K562 (cell line): Measurements from ENCODE around the gene SETD7. TPM values are rescaled to one million over a fixed set of nuclear protein-coding genes. Genes with fewer than 3 reads are reported as not detected.

Experiments used
- ATAC-seq: fragments of 200-7000 bp; cut with Tn5 transposase; 3 replicates; pipeline ENCODE4 v1.9.1; 2020; ENCODE audit warnings: moderate library complexity
- BruUV-seq: library from RNA; stranded (reverse); fragments of 400-500 nt; replicated peaks from 2 replicates; lab custom pipeline; 2021; lab: Mats Ljungman, UMichigan
- CTCF ChIA-PET: fragments of 300-600 bp; formaldehyde crosslinking; extraction: SDS; loops from one replicate; lab custom pipeline; 2021; ENCODE audit warnings: low intra/inter-chr PET ratio; lab: Yijun Ruan, JAX
- POLR2A ChIA-PET: fragments of 300-600, 350-650 bp; sonication (Branson Sonifier 250); formaldehyde crosslinking; extraction: SDS; loops from one replicate; lab custom pipeline; 2021; ENCODE audit warnings: antibody characterized with exemption, inconsistent platforms; lab: Yijun Ruan, JAX
- DNase-seq, 4 experiments: peaks; one replicate each; pipeline versions ENCODE4 v3.0.0 to v3.0.0-alpha.2; 2011 to 2018; ENCODE audit warnings: low spot score in 3 of 4, mixed read lengths in 3 of 4; ENCODE audit errors: extremely low read depth in 1 of 4
- FAIRE-seq: peaks from 2 replicates; lab custom pipeline; 2011; peaks lifted over from hg19 to GRCh38; lab: Jason Lieb, UNC
- H2AFZ ChIP-seq: 2 replicates; pipeline ENCODE4 v1.6.0; 2011; ENCODE audit warnings: low read depth, low read length, control low read depth, inconsistent platforms
- H3K27ac ChIP-seq: fragments of 200-600 bp; 3 replicates; pipeline ENCODE4 v1.8.0; 2011; ENCODE audit warnings: low read depth, mild to moderate bottlenecking, control low read depth, inconsistent platforms, low read length, moderate library complexity, mixed read lengths; ENCODE audit errors: extremely low read depth
- H3K27me3 ChIP-seq, 2 experiments: fragments of 300-600 bp in 1 of 2; 2 replicates in 1 of 2; 3 replicates in 1 of 2; pipeline versions ENCODE4 v1.6.0 to v1.8.0; 2011; ENCODE audit warnings: inconsistent platforms in 2 of 2, low read length in 2 of 2, mild to moderate bottlenecking in 1 of 2, mixed read lengths in 1 of 2, moderate library complexity in 1 of 2; ENCODE audit not compliant: control insufficient read depth in 2 of 2, insufficient read depth in 2 of 2
- H3K36me3 ChIP-seq: fragments of 300-600 bp; 3 replicates; pipeline ENCODE4 v1.8.0; 2011; ENCODE audit warnings: mild to moderate bottlenecking, low read length, inconsistent platforms; ENCODE audit not compliant: control insufficient read depth, insufficient read depth
- H3K4me1 ChIP-seq, 2 experiments: fragments of 200-600 bp in 1 of 2; replicated peaks in 1 of 2; 2 replicates in 1 of 2; 3 replicates in 1 of 2; pipeline versions ENCODE4 v1.5.1 to v1.8.0; 2011; ENCODE audit warnings: inconsistent platforms in 2 of 2, low read length in 2 of 2, mild to moderate bottlenecking in 1 of 2, mixed read lengths in 1 of 2, moderate library complexity in 1 of 2; ENCODE audit not compliant: control insufficient read depth in 2 of 2, insufficient read depth in 2 of 2
- H3K4me2 ChIP-seq: 2 replicates; pipeline ENCODE4 v1.6.1; 2011; ENCODE audit warnings: low read length, control low read depth, inconsistent platforms, mixed read lengths; ENCODE audit not compliant: insufficient read depth
- H3K4me3 ChIP-seq: fragments of 200-600 bp; sonication (generic), shearing (Covaris generic); 2 replicates; pipeline ENCODE4 v1.5.1; 2016; ENCODE audit warnings: control low read depth, inconsistent platforms
- H3K79me2 ChIP-seq: fragments of 200-600 bp; 3 replicates; pipeline ENCODE4 v1.8.0; 2011; ENCODE audit warnings: low read length, inconsistent platforms; ENCODE audit not compliant: control insufficient read depth, insufficient read depth
- H3K9ac ChIP-seq, 2 experiments: 2 replicates each; pipeline versions ENCODE4 v1.6.0 to v1.6.1; 2011; ENCODE audit warnings: low read depth in 2 of 2, low read length in 2 of 2, control low read depth in 1 of 2, inconsistent platforms in 1 of 2, mild to moderate bottlenecking in 1 of 2, mixed read lengths in 1 of 2; ENCODE audit not compliant: insufficient read depth in 1 of 2
- H3K9me1 ChIP-seq: one replicate; pipeline ENCODE4 v1.6.0; 2011; ENCODE audit warnings: inconsistent platforms, mild to moderate bottlenecking, low read length, moderate library complexity; ENCODE audit not compliant: control insufficient read depth, insufficient read depth
- H3K9me3 ChIP-seq: replicated peaks from 2 replicates; pipeline ENCODE4 v1.5.1; 2011; ENCODE audit warnings: low read depth, low read length, inconsistent platforms; ENCODE audit not compliant: control insufficient read depth, insufficient read depth
- H4K20me1 ChIP-seq: replicated peaks from 2 replicates; pipeline ENCODE4 v1.6.1; 2011; ENCODE audit warnings: low read length, inconsistent platforms, mixed read lengths; ENCODE audit not compliant: control insufficient read depth, insufficient read depth
- CLOCK ChIP-seq: fragments of 250-450 bp; sonication (Bioruptor Pico); IDR thresholded peaks from 2 replicates; pipeline ENCODE4 v1.4.0; 2020; ENCODE audit warnings: mild to moderate bottlenecking, moderate library complexity, borderline replicate concordance
- CXXC5 ChIP-seq: fragments of 250-450 bp; sonication (Bioruptor Pico); IDR thresholded peaks from 2 replicates; pipeline ENCODE4 v1.8.0; 2022; ENCODE audit warnings: inconsistent platforms, mild to moderate bottlenecking, moderate library complexity
- HDAC1 ChIP-seq, 2 experiments: fragments of 450-650 bp; IDR thresholded peaks; 2 replicates each; pipeline ENCODE4 v1.6.1; 2016 to 2017; ENCODE audit warnings: inconsistent platforms in 1 of 2, mild to moderate bottlenecking in 1 of 2, moderate library complexity in 1 of 2
- IRF2 ChIP-seq: sonication (generic); formaldehyde crosslinking; IDR thresholded peaks from 2 replicates; pipeline ENCODE4 v1.8.1; 2022; ENCODE audit warnings: mild to moderate bottlenecking, missing genetic modification reagents
- MED1 ChIP-seq: sonication (generic); formaldehyde crosslinking; IDR thresholded peaks from 2 replicates; pipeline ENCODE4 v1.8.1; 2023; ENCODE audit warnings: missing genetic modification reagents, borderline replicate concordance
- NFIX ChIP-seq: fragments of 250-450 bp; sonication (Bioruptor Pico); IDR thresholded peaks from 2 replicates; pipeline ENCODE4 v1.4.0; 2020; ENCODE audit warnings: low read depth, mild to moderate bottlenecking, moderate library complexity
- SOX6 ChIP-seq: fragments of 450-650 bp; IDR thresholded peaks from 2 replicates; pipeline ENCODE4 v1.6.1; 2014; ENCODE audit warnings: mild to moderate bottlenecking
- SRF ChIP-seq, 2 experiments: fragments of 250-450, 450-650 bp in 1 of 2; sonication (Bioruptor Pico) in 1 of 2; sonication (generic) in 1 of 2; formaldehyde crosslinking; IDR thresholded peaks; 2 replicates each; pipeline versions ENCODE4 v1.5.0 to v1.5.1; 2020 to 2022; ENCODE audit warnings: mild to moderate bottlenecking in 1 of 2, missing genetic modification reagents in 1 of 2
- ZFP30 ChIP-seq: fragments of 250-450 bp; sonication (Bioruptor Pico); IDR thresholded peaks from 2 replicates; pipeline ENCODE4 v1.8.0; 2022; ENCODE audit warnings: moderate library complexity, mild to moderate bottlenecking, inconsistent platforms, borderline replicate concordance
- ZNF280A ChIP-seq: fragments of 450-650 bp; IDR thresholded peaks from 2 replicates; pipeline ENCODE4 v1.6.1; 2018; ENCODE audit warnings: mild to moderate bottlenecking, low read depth; ENCODE audit not compliant: partially characterized antibody
- ZNF282 ChIP-seq: sonication (generic); formaldehyde crosslinking; IDR thresholded peaks from 2 replicates; pipeline ENCODE4 v1.8.1; 2023; ENCODE audit warnings: missing genetic modification reagents
- ZNF740 ChIP-seq, 3 experiments: fragments of 200-800 bp in 1 of 3; sonication (Bioruptor generic) in 1 of 3; sonication (generic) in 1 of 3; formaldehyde crosslinking in 1 of 3; IDR thresholded peaks; 2 replicates each; pipeline versions ENCODE4 v1.6.1 to v1.8.0; 2016 to 2022; ENCODE audit warnings: mild to moderate bottlenecking in 2 of 3, missing compliant biosample characterization in 2 of 3, missing genetic modification characterization in 2 of 3, missing genetic modification reagents in 1 of 3
- WGBS: fragments of 100-300 bp; shearing (Covaris generic); methylation state at CpG from one replicate; pipeline ENCODE4 v1.1.6; 2016; ENCODE audit warnings: low coverage, mixed read lengths; ENCODE audit not compliant: insufficient coverage; ENCODE audit errors: missing lambda C conversion rate; 5-methylcytosine and 5-hydroxymethylcytosine counted together
- in situ Hi-C: fragments of 300-500 bp; cut with MboI; formaldehyde crosslinking; loops from 4 replicates; pipeline ENCODE4 v1.15.0; 2018; ENCODE audit warnings: inconsistent platforms, mixed read lengths
- intact Hi-C: fragments of 100-400 bp; cut with micrococcal nuclease; formaldehyde crosslinking; loops from 2 replicates; pipeline ENCODE4 v1.14.2; 2022
- polyA plus RNA-seq, 8 experiments: library from polyadenylated mRNA; depleted of rRNA in 4 of 8; stranded (reverse) in 5 of 8; unstranded in 3 of 8; fragments of >200 nt; fragmentation: Nextera tagmentation in 2 of 8; fragmentation: Illumina TruSeq in 1 of 8; extraction: Ambion mirVana in 2 of 8; extraction: Trizol in 1 of 8; gene quantifications; 2 replicates each; pipeline versions ENCODE4 v1.2.1 to v1.2.3, GENCODE V29; 2011 to 2014; ENCODE audit warnings: inconsistent platforms in 1 of 8, missing spikeins in 1 of 8
- total RNA-seq, 7 experiments: library from RNA; depleted of rRNA in 6 of 7; stranded (reverse); fragments of >200 nt in 6 of 7; fragmentation: Illumina TruSeq in 2 of 7; extraction: Trizol in 2 of 7; gene quantifications; 2 replicates each; pipeline versions ENCODE4 v1.2.1 to v1.2.3, GENCODE V29; 2011 to 2021; ENCODE audit warnings: low replicate concordance in 1 of 7

The SETD7 gene
- total and polyA plus RNA-seq, 9 of the 15 experiments (the other 6 are each of a cell fraction or from before 2014, with no cell fraction given), result 0.37 to 2.4 (median 1.7) TPM

- Histone ChIP-seq H3K9me1 (no peaks in the 10 kb centered on the region), H3K9ac (no peak overlapping the region), H3K4me3 (no peak overlapping the region), H3K27me3 (peaks cover 36 to 46% of the 10 kb centered on the region in 2 experiments), H3K27ac (no peak overlapping the region), H3K4me1 (peaks cover 6 to 23% of the 10 kb centered on the region in 2 experiments; a peak in 3 of 5 replicates), H3K4me2 (no peak overlapping the region), H2AFZ (no peak overlapping the region), H3K9me3 (no peaks in the 10 kb centered on the region), H4K20me1 (0 out of 2 replicates have a peak, but pooled peaks cover 2% of the 10 kb centered on the region), H3K79me2 (no peaks in the 10 kb centered on the region), H3K36me3 (no peaks in the 10 kb centered on the region)
- in situ Hi-C loops (no loop called here), intact Hi-C loops (no loop called here)
- WGBS, result 37% methylated on average over 1 of the region's 1 CpG
- FAIRE-seq (peak; percentile 58), ATAC-seq (no peak), DNase-seq (no peak)
- ChIA-PET CTCF (no interaction called here), POLR2A (interaction anchor here (0.6 kb wide), 1 partner anchor 377 kb away, joined by 3 read pairs; no protein-coding TSS in a partner anchor)
- BruUV-seq, result TSS peak; percentile 46
- TF ChIP-seq ZFP30 (CRISPR knock-in tag) (no peak), MED1 (CRISPR knock-in tag) (no peak), SRF (CRISPR knock-in tag; IDR thresholded peaks at IDR 0.05) (no peak), CLOCK (CRISPR knock-in tag) (no peak), CXXC5 (no peak), NFIX (CRISPR knock-in tag) (no peak), ZNF740 (CRISPR knock-in tag; IDR thresholded peaks at IDR 0.05) (no peak), ZNF740 (tag; IDR thresholded peaks at IDR 0.05) (no peak), HDAC1 (IDR thresholded peaks at IDR 0.05) (no peak), ZNF282 (CRISPR knock-in tag) (no peak), ZNF280A (no peak), IRF2 (CRISPR knock-in tag) (no peak), SOX6 (no peak)
Observed at GRCh38 chr4:139554642-139554892, 1.5 kb downstream of the SETD7 start.
